B cell (primary cell): Measurements from ENCODE around the gene KRT14. TPM values are rescaled to one million over a fixed set of nuclear protein-coding genes. Genes with fewer than 3 reads are reported as not detected.
"Not testable (repeated sequence)": the region's sequence is repeated elsewhere in the genome, so short reads cannot be mapped to it uniquely, and the experiment has no call there.

Source experiments
- ATAC-seq: fragments of 200-7000 bp; cut with Tn5 transposase; one replicate; pipeline ENCODE4 v1.10.0; 2021; ENCODE audit warnings: low read depth, mild to moderate bottlenecking, moderate number of reproducible peaks, moderate library complexity
- CTCF ChIA-PET: fragments of 350-600 bp; sonication (Branson Sonifier 250); formaldehyde crosslinking; loops from one replicate; lab custom pipeline; 2021; ENCODE audit warnings: antibody characterized with exemption, inconsistent platforms; lab: Charles Lee
- POLR2A ChIA-PET: fragments of 350-600 bp; sonication (Branson Sonifier 250); formaldehyde crosslinking; loops from one replicate; lab custom pipeline; 2021; ENCODE audit warnings: antibody characterized with exemption; lab: Charles Lee
- DNase-seq: peaks from one replicate; pipeline ENCODE4 v3.0.0; 2013
- H2AFZ ChIP-seq: 2 replicates; pipeline ENCODE4 v1.6.1; 2012; ENCODE audit warnings: mild to moderate bottlenecking, low read depth, low read length; ENCODE audit not compliant: insufficient read depth, poor library complexity, severe bottlenecking
- H3K27ac ChIP-seq, 2 donors: 1 replicate in 1 of 2; 2 replicates in 1 of 2; pipeline ENCODE4 v1.5.1; 2012 to 2013; ENCODE audit warnings: low read length in 2 of 2, mild to moderate bottlenecking in 2 of 2, moderate library complexity in 1 of 2
- H3K27me3 ChIP-seq, 4 experiments: fragments of 200-600 bp in 1 of 4; sonication (generic) in 1 of 4; replicated peaks in 1 of 4; 1 replicate in 2 of 4; 2 replicates in 2 of 4; pipeline versions ENCODE4 v1.6.1 to v1.7.0; 2013 to 2016; ENCODE audit warnings: low read length in 3 of 4, mild to moderate bottlenecking in 2 of 4, mixed read lengths in 1 of 4, moderate library complexity in 1 of 4; ENCODE audit not compliant: insufficient read depth in 4 of 4, control insufficient read depth in 3 of 4; ENCODE audit errors: control extremely low read depth in 1 of 4
- H3K36me3 ChIP-seq, 2 experiments: replicated peaks in 1 of 2; 1 replicate in 1 of 2; 2 replicates in 1 of 2; pipeline versions ENCODE4 v1.6.1 to v1.7.1; 2013; ENCODE audit warnings: low read length in 1 of 2; ENCODE audit not compliant: insufficient read depth in 2 of 2, control insufficient read depth in 1 of 2; ENCODE audit errors: control extremely low read depth in 1 of 2, extremely low read depth in 1 of 2
- H3K4me1 ChIP-seq, 2 donors: fragments of 200-600 bp in 1 of 2; sonication (generic) in 1 of 2; 1 replicate in 1 of 2; 2 replicates in 1 of 2; pipeline versions ENCODE4 v1.5.1 to v1.6.1; 2013 to 2017; ENCODE audit warnings: low read length in 2 of 2; ENCODE audit not compliant: control insufficient read depth in 2 of 2, insufficient read depth in 2 of 2
- H3K4me2 ChIP-seq: replicated peaks from 2 replicates; pipeline ENCODE3; 2012; ENCODE audit warnings: mild to moderate bottlenecking, low read depth, low read length; ENCODE audit not compliant: poor library complexity, severe bottlenecking
- H3K4me3 ChIP-seq, 5 experiments: fragments of 200-600 bp in 1 of 5; sonication (generic) in 1 of 5; 1 replicate in 3 of 5; 2 replicates in 2 of 5; pipeline versions ENCODE4 v1.5.1 to v1.7.0; 2011 to 2016; ENCODE audit warnings: low read length in 4 of 5, mild to moderate bottlenecking in 4 of 5, low read depth in 2 of 5, control low read depth in 1 of 5, moderate library complexity in 1 of 5; ENCODE audit not compliant: insufficient read depth in 1 of 5; ENCODE audit errors: control extremely low read depth in 1 of 5, extremely low read depth in 1 of 5
- H3K79me2 ChIP-seq: fragments of 200-600 bp; sonication (generic); one replicate; pipeline ENCODE4 v1.6.0; 2016; ENCODE audit warnings: low read length; ENCODE audit not compliant: control insufficient read depth, insufficient read depth
- H3K9ac ChIP-seq: fragments of 200-600 bp; sonication (generic); 2 replicates; pipeline ENCODE4 v1.6.1; 2017; ENCODE audit warnings: mild to moderate bottlenecking, low read length, moderate library complexity
- H3K9me3 ChIP-seq, 3 donors: one replicate each; pipeline versions ENCODE4 v1.6.1 to v1.7.1; 2013; ENCODE audit warnings: low read length in 2 of 3; ENCODE audit not compliant: control insufficient read depth in 2 of 3, insufficient read depth in 1 of 3; ENCODE audit errors: control extremely low read depth in 1 of 3
- H4K20me1 ChIP-seq: 2 replicates; pipeline ENCODE4 v1.6.0; 2012; ENCODE audit warnings: mild to moderate bottlenecking, low read length; ENCODE audit not compliant: insufficient read depth, control insufficient read depth, poor library complexity, severe bottlenecking
- H3K27ac Mint-ChIP-seq: one replicate; pipeline ENCODE4 v1.8.0; 2021; ENCODE audit warnings: mixed read lengths
- H3K27me3 Mint-ChIP-seq: one replicate; pipeline ENCODE4 v1.8.0; 2021; ENCODE audit warnings: mixed read lengths
- H3K4me1 Mint-ChIP-seq: one replicate; pipeline ENCODE4 v1.8.0; 2021; ENCODE audit warnings: mixed read lengths
- H3K4me3 Mint-ChIP-seq: one replicate; pipeline ENCODE4 v1.8.0; 2021; ENCODE audit warnings: mixed read lengths
- H3K9me3 Mint-ChIP-seq: one replicate; pipeline ENCODE4 v1.8.0; 2022; ENCODE audit warnings: mixed read lengths; ENCODE audit not compliant: insufficient read depth
- WGBS: methylation state at CpG from one replicate; pipeline ENCODE4 v1.1.5; 2013; ENCODE audit warnings: missing lambda C conversion rate; ENCODE audit not compliant: insufficient coverage; 5-methylcytosine and 5-hydroxymethylcytosine counted together
- intact Hi-C: fragments of 100-400 bp; cut with micrococcal nuclease; formaldehyde crosslinking; loops from one replicate; pipeline ENCODE4 v1.10.0; 2022
- polyA plus RNA-seq: library from polyadenylated mRNA; depleted of rRNA; stranded (reverse); fragments of >200 nt; gene quantifications from 2 replicates; pipeline ENCODE4 v1.2.3, GENCODE V29; 2012
- total RNA-seq, 2 donors: library from RNA; stranded (reverse); fragments of 120-200 nt in 1 of 2; gene quantifications; 1 replicate in 1 of 2; 2 replicates in 1 of 2; pipeline versions ENCODE4 v1.2.3 to v1.2.4, GENCODE V29; 2013 to 2022
- TF ChIP-seq, protein P1 (sequence below): fragments of 200-600 bp; IDR thresholded peaks from one replicate; pipeline ENCODE4 v1.8.0; 2022; ENCODE audit warnings: antibody characterized with exemption, mild to moderate bottlenecking

Gene KRT14
- total and polyA plus RNA-seq, 2 donors (not counting 1 experiment from before 2014, with no cell fraction given): not detected

- peaks cover 20% of the 10 kb centered on the region for H3K27me3 Mint-ChIP-seq
- CTCF ChIA-PET: no interaction called here
- TF ChIP-seq, protein P1, sequence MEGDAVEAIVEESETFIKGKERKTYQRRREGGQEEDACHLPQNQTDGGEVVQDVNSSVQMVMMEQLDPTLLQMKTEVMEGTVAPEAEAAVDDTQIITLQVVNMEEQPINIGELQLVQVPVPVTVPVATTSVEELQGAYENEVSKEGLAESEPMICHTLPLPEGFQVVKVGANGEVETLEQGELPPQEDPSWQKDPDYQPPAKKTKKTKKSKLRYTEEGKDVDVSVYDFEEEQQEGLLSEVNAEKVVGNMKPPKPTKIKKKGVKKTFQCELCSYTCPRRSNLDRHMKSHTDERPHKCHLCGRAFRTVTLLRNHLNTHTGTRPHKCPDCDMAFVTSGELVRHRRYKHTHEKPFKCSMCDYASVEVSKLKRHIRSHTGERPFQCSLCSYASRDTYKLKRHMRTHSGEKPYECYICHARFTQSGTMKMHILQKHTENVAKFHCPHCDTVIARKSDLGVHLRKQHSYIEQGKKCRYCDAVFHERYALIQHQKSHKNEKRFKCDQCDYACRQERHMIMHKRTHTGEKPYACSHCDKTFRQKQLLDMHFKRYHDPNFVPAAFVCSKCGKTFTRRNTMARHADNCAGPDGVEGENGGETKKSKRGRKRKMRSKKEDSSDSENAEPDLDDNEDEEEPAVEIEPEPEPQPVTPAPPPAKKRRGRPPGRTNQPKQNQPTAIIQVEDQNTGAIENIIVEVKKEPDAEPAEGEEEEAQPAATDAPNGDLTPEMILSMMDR: no peak
Observed at GRCh38 chr17:41621916-41622315, 35.2 kb upstream of the KRT14 start.

DNA sequence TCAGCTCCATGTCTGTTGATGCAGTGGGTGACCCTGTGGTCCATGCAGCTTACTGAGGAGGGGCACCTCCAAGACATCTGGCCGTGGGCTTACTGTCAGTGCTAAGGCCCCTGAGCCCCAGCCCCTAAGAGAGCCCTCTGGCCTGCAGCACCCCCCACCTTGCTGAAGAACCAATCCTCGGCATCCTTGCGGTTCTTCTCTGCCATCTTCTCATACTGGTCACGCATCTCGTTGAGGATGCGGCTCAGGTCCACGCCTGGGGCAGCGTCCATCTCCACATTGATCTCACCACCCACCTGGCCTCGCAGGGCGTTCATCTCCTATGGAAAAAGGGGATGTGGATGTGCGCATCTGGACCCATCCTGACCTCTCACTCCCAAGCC, 34.7 kb upstream of the KRT14 start:
- CTCF ChIA-PET: interaction anchor here (2.0 kb wide), 1 partner anchor 72 kb away, joined by 4 read pairs; no protein-coding TSS in a partner anchor
- H3K4me1 ChIP-seq, H4K20me1 ChIP-seq, H3K9me3 Mint-ChIP-seq, H3K4me2 ChIP-seq, H3K27ac Mint-ChIP-seq, H3K27ac ChIP-seq, H3K4me1 Mint-ChIP-seq, DNase-seq, H3K79me2 ChIP-seq, POLR2A ChIA-PET, H3K27me3 ChIP-seq, H2AFZ ChIP-seq, H3K9ac ChIP-seq, ATAC-seq, H3K4me3 ChIP-seq, H3K4me3 Mint-ChIP-seq, H3K36me3 ChIP-seq, intact Hi-C loops, H3K9me3 ChIP-seq: not testable (repeated sequence)
- 96% methylated on average over 6 of the region's 11 CpGs for WGBS
- H3K27me3 Mint-ChIP-seq: peaks cover 19% of the 10 kb centered on the region

More at GRCh38 chr17:41621916-41622315, 35.2 kb upstream of the KRT14 start:
- no peak overlapping the region for H3K27ac Mint-ChIP-seq
- Histone ChIP-seq H3K27me3 (no peaks in the 10 kb centered on the region), H3K36me3 (no peaks in the 10 kb centered on the region), H3K27ac (no peak overlapping the region), H2AFZ (no peak overlapping the region), H3K9me3 (no peaks in the 10 kb centered on the region), H3K9ac (no peak overlapping the region), H3K4me3 (no peak overlapping the region), H3K79me2 (no peaks in the 10 kb centered on the region), H4K20me1 (no peaks in the 10 kb centered on the region), H3K4me1 (no peaks in the 10 kb centered on the region), H3K4me2 (no peak overlapping the region)
- no peak overlapping the region for H3K4me3 Mint-ChIP-seq
- intact Hi-C loops: no loop called here
- POLR2A ChIA-PET: no interaction called here
- H3K9me3 Mint-ChIP-seq: no peaks in the 10 kb centered on the region
- H3K4me1 Mint-ChIP-seq: no peaks in the 10 kb centered on the region
- DNase-seq: no peak
- ATAC-seq: no peak
- WGBS: 85% methylated on average over 2 of the region's 2 CpGs
